GM20431 (cell line): ENCODE results near the gene WIF1.

Experiments used
- in situ Hi-C: fragments of 300-500 bp; cut with MseI, MboI; formaldehyde crosslinking; loops from one replicate; pipeline ENCODE4 v1.15.0; 2020; ENCODE audit warnings: low sequenced_read_pairs; ENCODE audit not compliant: unreplicated experiment

The WIF1 gene

DNA sequence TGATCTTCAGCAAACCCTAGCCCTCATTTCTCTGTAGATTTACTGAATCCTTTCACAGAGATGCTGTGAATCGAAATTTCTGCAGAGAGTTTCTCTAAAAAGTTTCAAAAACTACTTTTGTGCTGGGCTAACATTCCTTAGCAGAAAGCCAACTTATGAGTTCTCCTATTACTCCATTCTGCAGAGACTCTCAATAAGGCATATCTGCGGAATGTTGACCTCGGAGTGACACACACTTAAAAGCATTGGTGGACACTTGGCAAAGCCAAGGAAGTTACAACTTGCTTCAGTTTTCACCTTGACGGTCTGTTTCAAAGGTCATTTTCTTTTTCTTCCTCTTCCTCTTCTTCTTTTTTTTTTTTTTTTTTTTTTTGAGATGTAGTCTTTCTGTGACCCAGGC lies 75.8 kb downstream of the WIF1 start:
- in situ Hi-C loops = no loop called here

DNA sequence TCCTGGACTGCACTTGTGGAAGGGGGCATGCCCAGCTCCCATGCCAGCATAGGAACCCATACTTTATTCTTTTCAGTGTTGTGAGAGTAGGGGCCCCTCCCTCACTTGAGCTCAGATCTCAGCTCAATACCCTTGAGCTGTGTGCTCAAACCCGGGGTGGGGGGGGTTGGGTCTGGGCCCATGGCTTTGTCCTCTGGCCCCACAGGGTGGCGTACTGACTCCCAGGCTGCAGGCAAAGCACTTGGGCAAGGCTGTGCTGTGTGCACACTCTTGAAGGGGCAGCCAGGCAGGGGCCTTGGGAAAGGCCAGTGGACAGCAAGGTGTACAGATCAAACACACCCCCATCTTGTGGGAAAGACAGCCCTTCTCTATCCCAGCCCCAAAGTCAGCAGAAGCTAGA lies 81.8 kb downstream of the WIF1 start:
- in situ Hi-C loops = no loop called here

- in situ Hi-C loops = no loop called here
These were observed 96.0 kb downstream of the WIF1 start for GRCh38 chr12:65025136-65025535.

- in situ Hi-C loops = no loop called here
These were observed 97.6 kb downstream of the WIF1 start for GRCh38 chr12:65023485-65023884.

- in situ Hi-C loops = no loop called here
These were observed 98.1 kb downstream of the WIF1 start for GRCh38 chr12:65022960-65023359.

DNA sequence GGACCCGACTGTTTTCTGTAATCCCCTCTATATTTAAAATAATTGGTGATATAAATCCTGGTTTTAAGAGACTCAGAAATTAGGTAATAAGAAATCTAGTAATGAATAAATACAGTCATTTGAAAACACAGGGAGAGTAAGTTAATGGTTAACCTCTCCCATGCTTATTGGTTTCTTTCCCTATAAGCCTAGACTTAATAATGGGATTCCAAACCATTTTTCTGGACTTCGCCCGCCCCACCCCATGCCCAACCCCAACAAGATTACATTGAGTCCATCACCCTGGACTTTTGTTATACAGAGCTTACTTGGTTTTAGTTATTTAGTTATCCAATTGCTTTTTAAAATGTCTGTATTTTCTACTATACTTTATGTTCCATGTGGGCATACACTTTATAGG lies 98.7 kb downstream of the WIF1 start:
- in situ Hi-C loops = no loop called here

DNA sequence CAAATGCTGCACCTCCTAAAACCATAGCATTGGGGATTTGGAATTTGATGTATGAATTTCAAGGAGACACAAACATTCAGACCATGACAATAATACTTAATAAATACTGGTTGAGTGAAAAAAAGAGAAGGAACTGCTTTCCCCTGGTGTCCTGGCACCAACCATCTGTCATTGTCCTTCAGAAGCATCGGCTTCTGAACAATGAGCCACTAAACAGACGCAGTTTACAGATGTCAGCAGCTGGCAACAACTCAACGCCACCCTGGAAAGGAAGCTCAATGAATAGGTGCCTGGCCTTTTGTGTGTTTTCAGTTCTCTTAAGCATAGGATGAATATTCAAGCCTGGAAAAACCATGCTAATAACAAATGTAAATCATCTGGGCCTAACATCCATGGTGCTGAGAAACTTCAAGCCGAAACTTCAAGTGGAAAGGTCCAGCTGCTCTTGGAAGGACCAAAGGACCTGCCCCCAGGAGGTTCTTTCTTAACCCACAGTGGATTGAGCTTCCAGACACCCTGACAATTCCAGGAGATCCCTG lies 101.3 kb downstream of the WIF1 start:
- in situ Hi-C loops = no loop called here

GRCh38 chr12:65016881-65017650 lies 104.0 kb downstream of the WIF1 start:
- in situ Hi-C loops = no loop called here

DNA sequence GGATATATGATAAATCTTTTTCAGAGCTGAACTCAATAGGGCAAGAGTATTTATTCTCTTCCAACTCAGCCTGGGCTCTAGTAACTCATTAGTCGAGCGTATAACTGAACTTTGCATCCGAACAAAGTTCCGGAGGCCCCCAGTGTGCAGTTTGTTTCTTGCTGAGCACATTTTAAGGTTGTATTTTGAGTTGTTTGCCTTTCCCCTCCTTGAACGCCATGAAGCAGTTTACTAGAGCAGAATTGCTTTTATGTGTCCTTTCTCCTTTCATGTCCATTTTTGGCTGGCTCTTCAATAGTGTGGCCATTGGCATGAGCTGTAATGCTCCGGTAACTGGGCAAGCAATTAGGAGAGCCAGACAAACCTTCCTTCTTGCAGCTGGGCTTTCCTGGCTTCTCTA lies 105.3 kb downstream of the WIF1 start:
- in situ Hi-C loops = no loop called here

DNA sequence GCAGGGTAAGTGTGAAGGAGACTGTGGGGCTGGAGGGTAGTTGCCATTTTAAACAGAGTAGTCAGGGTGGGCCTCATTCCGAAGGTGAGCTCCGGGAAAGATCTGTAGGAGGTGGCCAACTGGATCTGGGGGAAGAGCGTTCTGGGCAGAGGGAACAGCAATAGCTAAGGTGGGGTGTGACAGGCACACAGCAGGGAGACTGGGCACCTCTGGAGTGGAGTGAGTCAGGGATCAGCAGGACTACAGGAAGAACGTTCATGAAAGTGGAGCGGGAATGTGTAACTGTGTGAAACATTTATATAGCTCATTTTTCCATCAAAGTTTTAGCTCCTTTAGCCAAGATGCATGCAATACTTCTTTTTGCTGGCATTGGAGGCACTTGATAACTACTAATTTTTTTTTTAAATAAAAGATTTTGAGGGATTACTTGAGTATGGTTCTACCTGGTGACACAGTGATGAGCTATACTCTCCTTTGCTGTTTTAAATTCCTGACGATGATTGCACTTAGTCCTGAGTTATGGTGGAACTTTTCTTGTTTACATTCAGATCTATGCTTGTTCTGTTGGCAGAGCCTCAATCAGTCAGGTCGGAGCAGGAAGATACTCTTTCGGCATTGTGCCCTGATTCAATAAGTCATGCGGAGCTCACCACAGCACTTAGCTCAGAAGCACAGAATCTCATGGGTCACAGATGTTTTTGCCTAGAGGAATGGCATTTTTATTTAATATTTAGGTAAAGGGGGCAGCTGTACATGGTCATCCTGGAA lies 106.4 kb downstream of the WIF1 start:
- in situ Hi-C loops = no loop called here

DNA sequence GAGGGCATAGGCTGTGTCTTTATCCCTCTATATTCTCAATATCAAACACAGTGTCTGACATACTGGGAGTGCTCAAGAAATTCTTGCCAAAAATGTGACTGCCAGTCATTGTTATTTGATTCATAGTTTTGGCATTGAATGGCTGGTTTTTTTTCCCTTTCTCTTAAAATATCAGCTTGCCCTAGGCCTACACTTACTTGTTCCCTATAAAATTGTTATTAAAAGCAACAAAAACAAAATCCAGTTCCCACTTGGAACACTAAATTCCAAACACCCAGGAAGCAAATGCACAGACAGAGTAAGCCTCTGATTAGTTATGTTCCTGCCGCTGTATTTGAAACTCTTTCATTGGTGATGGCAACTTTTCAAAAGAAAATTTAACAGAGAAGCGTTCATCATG lies 110.7 kb downstream of the WIF1 start:
- in situ Hi-C loops = no loop called here

DNA sequence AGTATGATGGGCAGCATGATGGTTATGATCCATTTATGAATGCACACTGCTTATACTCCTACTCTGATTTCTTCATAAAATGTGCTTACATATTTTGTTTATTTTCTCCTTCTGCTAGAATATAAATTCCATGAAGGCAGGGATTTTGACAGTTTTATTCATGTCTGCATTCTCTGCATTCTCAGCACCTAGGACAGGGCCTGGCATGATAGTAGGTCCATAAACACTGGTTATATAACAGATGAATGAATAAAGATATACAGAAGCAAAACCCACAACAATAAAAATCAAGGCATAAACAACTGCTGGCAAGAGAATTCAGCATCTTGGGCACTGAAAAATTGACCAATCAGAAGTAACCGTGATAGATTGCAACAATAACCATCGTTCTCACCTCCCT lies 115.4 kb downstream of the WIF1 start:
- in situ Hi-C loops = no loop called here

DNA sequence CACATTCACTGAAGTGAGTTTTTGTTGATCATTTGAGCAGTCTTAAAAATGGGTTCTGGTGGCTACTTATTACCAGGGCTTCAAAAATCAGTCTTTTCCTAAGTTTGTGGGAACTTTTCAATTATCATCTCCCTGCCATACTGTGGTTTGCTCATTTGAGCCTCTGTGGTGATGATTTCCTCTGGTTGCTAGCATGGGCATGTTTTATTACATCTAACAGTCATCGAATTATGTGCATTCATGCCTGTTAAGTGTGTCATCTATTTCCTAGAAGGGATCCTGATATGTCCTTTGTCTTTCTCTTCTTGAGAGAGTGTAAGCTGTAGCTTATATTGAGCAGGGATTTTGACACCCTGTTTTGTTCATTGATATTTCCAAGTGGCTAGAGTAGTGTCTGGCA lies 116.8 kb downstream of the WIF1 start:
- in situ Hi-C loops = no loop called here
